HG03439 (cell line): ENCODE measurements around the gene GCK.
"Not testable (repeated sequence)": the region's sequence is repeated elsewhere in the genome, so short reads cannot be mapped to it uniquely, and the experiment has no call there.

Experiments
- ATAC-seq: cut with Tn5 transposase; IDR thresholded peaks from one replicate; pipeline ENCODE4 v1.9.1; 2021; ENCODE audit warnings: mild to moderate bottlenecking, moderate library complexity; ENCODE audit not compliant: unreplicated experiment

GCK gene

DNA sequence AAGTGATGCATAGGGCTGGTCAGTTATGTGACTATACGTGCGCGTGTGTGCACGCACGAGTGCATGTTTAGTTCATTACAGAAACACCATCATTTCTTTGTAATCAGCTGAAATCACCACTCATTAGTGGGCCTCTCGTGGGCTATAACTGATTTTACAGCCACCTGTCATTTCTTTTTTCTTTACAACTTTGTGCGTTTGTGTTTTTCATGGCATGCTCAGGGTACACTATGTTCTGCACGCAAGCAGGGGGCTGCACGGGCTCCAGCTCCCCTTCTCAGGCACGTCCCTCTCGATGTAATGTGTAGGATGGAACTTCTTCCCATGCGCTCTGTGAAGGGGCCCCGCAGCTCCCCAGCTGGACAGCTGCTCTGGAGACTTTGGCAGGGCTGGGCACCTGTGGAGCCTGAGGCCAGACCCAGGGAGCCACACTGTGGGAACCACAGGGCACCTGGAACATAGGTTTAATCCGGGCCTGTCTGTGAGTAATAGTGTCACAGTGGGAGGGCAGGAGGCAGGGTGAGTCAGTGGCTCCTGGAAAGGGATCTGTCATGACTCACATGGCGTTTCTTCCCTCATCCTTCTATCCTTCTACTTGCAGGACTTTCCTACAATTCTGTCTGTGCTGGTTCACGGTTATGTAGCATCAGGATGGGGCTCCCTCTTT, 4.9 kb downstream of the GCK start:
- ATAC-seq = no peak

DNA sequence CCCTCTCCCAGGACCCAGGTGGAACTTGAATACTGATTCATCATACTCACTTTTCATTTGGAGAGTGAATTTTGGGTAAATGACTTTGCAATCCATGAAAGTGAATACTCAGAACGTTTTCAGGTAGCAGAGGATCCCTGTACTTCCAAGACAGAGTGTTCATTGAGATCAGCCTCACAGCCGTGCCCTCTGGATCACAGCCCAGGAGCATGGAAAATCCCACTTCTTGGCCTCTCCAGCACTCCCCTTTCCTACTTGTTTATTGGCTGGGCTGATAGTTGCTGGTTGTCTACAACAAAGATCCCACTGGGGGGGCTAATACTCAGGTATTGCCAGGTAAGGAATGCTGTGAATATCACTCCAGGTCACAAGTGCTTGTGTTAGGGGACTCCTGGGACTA, 5.9 kb downstream of the GCK start:
- no peak for ATAC-seq

DNA sequence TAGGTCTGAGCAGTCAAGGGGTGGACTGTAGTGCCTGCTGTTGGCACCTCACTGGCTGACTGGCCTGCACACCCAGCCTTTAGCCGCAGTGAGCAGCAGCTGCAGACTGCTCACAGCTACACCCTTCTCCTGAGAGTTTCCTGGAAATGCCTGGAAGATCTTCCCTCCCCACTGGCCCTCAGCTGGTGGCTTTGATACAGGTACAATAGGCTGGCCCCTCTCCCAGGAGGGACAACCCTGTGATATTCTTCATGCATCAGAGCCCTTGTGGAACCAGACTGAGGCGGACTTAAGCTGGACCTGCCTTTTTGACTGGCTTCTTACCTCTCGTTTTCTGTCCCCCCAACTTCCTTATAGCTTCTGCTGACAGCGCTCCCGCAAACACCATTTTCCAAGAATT, 6.4 kb downstream of the GCK start:
- ATAC-seq = no peak

DNA sequence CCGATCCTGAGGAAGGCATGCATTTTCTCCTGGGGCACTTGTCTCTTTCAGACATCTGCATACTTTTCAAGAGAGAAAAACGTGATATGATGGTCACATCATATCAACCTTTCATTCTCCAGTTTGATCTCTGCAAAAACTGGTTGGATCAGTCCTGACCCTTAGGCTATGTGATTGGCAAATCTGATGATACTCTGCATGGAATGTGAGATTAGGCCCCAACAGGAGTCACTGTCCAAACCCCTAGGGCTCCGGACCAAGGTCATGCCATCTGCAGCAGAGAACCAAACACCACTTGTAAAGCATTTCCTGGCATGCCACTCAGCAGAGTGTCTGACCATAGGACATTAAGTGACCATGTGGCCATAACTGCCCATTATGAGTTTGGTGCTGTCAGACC, 8.6 kb downstream of the GCK start:
- no peak for ATAC-seq

DNA sequence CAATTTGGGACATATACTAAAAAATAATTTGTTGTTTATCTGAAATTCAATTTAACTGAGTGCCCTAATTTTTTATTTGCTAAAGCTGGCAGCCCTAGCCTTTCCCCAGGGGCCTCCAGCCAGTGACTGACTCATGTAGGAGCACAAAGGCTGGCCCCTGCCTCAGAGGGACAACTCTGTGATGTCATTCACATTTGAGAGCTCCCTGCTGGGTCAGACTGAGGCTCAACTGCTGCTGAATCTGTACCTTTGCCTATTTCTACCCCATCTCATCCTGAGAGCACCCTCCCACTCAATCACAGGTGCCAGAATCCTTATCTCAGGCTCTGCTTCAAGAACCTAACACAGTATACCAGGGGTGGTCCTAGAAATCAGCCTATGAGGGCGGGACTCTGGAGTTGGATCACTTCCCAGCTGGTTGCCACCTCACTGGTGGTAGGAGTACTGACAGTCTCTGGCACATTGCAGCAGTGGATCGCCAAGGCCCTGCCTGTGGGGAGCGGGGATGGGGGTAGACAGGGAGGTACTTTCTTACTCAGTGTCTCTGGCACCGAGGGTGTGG, 11.6 kb downstream of the GCK start:
- no peak for ATAC-seq

DNA sequence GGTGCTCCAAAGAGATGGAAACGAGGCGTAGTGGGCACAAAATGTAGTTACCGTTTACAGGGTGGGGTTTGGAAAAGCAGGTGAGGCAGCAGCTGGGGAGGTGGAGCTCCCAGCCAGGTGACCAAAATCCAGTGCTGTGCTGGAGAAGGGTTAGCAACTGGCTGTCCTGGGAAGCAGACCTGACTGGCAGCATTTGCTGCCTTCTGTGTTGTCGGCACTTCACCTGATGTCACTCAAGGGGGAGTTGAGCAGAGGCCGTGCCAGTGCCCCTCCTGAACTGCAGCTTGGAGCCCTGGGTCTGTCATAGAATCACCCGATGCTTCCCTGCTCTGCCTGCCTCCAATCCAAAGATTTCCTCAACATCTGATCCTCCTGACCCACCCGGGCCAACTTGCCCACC, 12.8 kb downstream of the GCK start:
- no peak for ATAC-seq

DNA sequence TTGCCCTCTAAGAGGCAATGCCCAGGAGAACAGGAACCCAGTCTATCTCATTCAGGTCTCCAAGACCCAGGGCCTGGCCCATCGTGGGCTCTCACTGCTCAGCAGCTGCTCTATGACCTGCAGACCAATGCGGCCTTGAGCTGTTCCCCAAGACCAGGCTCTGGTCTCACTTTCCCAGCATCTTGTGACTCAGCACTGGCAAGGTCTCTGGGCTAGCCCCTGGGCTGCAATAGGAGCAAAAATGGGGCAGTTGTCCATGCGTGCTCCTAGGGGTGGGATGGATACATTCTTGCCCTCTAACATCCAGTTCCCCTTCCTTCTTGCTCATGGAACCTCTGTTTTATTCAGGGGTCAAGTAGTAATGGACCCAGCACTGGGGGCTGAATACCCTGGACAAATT, 13.5 kb downstream of the GCK start:
- ATAC-seq = no peak

DNA sequence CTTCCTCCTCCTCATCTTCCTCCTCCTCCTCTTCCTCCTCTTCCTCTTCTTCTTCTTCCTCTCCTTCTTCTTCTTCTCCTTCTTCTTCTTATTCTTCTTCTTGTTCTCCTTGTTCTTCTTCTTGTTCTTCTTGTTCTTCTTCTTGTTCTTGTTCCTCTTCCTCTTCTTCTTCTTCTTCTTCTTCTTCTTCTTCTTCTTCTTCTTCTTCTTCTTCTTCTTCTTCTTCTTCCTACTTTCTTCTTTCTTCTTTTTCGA, 14.6 kb downstream of the GCK start:
- not testable (repeated sequence) for ATAC-seq

DNA sequence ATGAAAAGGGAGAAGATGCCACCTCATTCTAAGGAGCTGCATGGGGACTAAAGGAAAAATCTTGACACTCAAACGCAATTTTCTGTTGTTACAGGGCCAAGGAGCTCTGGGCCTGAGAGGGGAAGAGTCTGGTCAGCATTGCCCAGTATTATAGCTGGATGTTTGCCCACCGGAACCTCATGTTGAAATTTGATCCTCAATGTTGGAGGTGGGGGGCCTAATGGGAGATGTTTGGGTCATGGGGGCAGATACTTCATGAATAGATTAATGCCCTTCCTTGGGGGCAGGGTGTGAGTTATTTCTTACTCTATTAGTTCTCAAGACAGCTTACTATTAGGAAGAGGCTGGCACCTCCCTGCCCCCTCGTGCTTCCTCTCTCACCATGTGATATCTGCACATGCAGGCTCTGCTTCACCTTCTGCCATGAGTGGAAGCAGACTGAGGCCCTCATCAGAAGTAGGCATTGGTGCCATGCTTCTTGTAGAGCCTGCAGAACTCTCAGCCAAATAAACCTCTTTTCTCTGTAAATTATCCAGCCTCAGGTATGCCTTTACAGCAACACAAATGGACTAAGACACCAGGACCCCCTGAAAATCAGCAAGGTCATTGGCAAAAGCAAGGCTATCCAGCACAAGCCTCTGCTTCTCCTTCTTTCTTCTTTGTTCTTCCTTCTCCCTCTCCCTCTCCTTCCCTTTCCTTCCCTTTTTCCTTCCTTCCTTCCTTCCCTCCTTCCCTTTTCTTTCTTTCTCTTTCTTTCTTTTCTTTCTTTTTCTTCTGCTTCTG, 15.1 kb downstream of the GCK start:
- no peak for ATAC-seq

DNA sequence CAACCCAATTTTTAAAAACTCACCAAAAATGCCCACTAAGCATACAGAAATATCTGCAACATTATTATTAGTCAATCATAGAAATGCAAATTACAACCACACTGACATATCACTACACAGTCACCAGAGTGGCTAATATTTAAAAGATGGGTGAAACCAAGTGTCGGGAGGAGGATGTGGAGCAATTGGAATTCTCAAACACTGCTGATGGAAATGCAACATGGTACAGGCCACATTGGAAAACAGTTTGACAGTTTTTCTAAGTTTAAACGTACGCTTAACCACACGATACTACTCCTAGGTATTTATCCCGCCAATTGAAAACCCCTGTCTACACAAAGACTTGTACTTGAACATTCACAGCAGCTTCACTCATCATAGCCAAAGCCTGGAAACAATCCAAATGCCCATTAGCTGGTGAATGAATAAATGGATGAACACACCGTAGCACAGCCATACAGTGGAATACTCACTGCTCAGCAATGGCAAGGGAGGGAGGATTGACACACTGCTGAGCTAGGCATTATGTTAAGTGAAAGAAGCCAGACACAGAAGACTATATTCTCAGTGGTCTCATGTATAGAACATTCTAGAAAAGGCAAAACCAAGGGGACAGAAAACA, 16.3 kb downstream of the GCK start:
- ATAC-seq = no peak

DNA sequence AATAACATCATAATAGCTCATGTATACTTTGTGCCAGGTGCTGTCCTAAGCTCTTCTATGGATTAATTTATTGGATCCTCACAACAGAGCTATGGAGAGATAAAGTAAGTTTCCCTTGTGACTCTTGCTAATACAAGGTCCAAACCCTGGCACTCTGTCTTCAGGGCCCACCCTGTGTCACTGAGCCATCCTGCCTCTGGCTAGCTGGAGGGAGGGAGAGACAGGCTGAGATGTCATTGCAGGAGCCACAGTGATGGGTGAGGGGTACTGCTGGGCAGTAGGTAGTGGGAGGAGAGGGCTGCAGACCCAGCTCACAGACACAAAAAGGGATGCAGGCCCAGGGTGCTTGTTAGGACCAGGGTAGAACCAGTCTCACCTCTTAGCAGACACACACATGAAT, 16.9 kb downstream of the GCK start:
- ATAC-seq = no peak

DNA sequence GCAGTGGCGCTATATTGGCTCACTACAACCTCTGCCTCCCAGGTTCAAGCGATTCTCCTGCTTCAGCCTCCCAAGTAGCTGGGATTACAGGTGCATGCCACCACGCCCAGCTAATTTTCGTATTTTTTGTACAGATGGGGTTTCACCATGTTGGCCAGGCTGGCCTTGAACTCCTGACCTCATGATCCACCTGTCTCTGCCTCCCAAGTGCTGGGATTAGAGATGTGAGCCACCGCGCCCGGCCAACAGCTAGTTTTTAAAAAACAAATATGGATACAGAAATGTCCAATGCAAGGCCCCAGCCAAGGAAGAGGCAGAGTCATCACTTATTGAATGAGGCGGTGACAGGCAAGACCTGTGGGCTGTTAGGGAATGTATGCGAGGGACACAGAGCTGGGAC, 17.3 kb downstream of the GCK start:
- ATAC-seq = not testable (repeated sequence)

DNA sequence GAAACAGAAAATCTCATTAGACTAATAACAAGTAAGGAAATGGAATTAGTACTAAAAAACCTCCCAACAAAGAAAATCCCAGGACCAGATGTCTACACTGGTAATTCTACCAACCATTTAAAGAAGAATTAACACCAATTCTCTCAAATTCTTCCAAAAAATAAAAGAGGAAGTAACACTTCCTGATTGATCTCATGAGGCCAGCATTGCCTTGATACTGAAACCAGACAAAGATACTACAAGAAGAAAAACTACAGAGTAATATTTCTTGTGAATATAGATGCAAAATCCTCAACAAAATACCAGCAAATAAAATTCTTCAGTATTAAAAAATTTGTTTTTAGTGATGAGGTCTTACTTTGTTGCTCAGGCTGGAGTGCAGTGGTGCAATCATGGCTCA, 21.3 kb downstream of the GCK start:
- no peak for ATAC-seq

DNA sequence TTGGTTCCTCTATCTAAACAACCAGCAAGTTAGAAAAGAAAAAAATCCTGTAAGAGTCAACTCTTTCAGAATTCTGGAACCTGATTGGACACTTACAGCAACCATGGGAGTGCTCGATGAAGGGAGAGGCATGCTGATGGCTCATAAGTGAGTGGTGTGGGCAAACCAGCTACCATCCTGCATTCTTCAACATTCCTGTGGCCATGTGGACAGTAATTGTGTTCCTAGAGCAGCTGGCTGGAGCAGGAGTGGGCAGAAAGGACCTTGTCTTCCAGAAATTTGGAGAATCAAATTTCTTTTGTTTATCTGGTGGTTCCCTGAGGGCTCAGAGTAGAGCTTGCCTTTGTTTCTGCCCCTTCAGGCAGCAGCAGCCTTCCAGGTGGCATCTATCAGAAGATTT, 25.6 kb downstream of the GCK start:
- ATAC-seq = no peak

DNA sequence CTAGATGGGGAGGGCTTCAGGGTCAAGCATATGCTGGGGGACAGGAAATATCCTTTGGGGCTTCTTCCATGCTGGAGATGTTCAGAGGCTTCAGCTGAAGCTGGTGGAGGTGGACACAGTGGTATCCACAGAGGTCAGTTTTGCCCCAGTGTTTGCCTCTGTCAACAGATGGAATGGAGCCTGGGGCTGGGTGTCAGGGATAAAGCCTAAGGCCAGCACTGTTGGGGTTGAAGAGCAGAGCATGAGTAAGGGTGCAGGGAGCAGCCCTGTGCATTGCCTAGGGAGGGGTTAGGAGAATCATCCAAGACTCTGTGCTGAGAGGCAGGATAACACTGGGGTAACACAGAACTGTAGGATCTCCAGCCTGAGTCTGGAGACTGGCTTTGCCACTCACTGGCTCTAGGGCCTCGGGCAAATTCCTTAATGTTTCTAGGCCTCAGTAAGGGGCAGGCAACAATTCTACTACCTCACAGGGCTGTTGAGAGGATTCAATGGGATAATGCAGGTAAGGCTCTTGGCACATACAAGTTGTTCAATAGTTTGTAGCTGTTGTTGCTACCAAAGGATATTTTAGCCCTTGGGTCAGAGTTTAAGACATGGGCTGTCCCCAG, 26.3 kb downstream of the GCK start:
- ATAC-seq = no peak

DNA sequence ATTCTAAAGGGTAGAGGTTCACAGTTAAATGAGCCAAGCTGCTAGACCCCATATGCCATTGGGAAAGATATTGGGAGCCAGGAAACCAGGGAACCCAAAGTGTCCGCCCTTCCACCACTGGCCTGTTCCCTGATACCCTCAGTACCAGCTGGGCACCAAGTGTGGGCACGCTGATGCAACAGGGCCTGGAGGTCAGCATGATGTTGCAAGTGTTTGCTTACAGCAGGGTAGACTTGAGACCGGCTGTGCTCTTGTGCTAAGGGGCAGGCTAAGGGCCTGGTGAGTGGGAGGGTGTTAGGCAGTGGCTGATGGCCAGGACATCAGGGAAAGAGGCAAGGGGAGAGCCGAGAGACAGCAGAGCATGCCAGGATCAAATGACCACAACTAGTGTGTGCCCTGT, 27.1 kb downstream of the GCK start:
- ATAC-seq = no peak

DNA sequence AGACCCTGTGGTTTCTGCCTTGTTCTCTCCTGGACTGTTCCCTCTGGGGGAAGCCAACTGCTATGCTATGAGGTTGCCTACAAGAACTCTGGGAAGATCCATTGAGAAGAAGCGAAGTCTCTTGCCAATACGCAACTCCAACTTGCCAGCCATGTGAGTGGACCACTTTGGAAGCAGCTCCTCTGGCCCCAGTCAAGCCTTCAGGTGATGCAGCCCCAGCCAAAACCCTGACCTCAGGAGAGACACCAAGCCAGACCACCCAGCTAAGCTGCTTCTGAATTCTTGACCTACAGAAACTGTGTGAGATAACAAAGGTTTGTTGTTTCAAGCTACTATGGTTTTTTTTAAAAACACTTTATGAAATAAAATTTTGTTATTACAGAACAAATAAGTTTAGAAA, 27.9 kb downstream of the GCK start:
- ATAC-seq = no peak

DNA sequence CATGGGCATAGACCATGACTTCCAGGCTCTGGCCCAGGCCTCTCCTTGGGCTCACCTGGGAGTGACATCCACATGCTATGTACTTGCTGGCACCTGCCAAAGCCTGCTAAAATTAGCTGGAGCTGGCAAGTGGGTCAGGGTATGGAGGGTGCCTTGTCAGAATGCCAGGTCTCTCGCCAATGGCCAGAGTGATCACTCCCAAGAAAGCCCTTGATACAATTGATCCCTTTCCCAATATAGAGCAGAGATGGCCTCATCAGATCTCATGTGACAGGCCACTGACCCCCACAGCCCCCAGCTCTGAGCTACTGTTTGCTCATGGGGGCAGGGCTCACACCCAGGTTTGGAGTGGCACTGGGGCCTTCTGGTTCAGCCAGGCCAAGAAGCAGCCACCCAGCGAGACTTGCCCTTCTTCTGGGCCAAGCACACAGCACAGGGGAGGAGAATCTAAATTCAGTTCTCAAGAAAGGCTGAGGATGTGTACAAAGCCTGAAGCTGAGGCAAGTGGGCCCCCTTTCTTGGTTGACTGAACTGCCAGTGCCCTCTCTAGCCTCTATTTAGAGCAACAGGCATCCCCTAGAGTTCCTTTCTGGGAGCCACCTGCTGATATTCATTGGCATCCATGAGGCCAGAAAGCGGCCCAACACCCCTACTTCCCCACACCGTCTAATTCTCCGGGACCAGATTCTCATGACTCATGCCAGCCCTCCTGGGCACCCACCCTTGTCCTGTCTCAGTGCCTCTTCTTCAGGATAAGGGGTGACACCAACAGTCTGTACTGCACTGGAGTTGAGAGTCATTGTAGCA, 29.2 kb downstream of the GCK start:
- no peak for ATAC-seq

DNA sequence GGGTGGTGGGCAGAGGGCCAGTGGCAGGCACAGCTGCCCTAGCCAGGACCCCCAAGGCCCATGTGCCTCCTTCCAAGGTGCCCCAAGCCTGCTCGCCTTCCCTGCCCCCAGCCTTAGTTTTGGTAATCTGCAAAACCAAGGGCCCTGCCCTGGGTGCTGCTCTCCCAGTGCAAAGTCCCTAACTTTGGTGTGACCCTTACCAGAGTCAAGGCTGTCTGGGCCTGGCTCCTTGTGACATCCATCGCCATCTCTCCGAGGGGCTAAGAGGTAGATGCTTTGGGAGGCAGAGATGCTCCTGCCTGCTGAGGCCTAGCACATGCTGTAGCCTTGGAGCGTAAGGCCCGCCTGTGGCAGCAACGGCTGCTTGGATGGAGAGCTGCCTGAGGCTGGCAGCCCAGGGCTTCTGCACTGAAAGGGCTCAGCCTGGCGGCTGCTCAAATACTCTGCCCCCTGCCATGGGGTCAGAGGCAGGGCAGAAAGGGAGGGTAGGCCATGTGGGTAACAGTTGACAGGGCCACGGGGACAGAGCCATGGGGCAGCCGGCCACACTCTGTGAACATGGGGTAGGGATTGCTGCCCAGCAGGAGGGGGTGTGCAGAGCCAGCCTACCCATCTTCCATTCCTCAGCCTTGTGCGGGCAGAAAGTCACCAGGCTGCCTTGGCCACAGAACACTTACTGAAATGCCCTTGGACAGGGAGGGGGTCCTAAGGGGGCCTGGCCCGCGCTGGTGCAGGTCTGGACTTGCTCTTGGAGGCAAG, 30.2 kb downstream of the GCK start:
- no peak for ATAC-seq
